Activated CD8-positive, alpha-beta memory T cell treated with anti-CD3 and anti-CD28 coated beads, Interleukin-2, amount 10 ng/mL, durations not matched to agents 7 days and 5 days (primary cell): Measurements from ENCODE around the gene ASB7. TPM values are rescaled to one million over a fixed set of nuclear protein-coding genes. Genes with fewer than 3 reads are reported as not detected.

Experiments used
- ATAC-seq: fragments of 150-1000 bp; cut with Tn5 transposase; one replicate; pipeline ENCODE4 v1.10.0; 2021; ENCODE audit warnings: moderate library complexity
- CTCF ChIA-PET: fragments of 350-600 bp; sonication (Branson Sonifier 250); formaldehyde crosslinking; loops from one replicate; lab custom pipeline; 2021; ENCODE audit warnings: antibody characterized with exemption; lab: Charles Lee
- DNase-seq: peaks from one replicate; pipeline ENCODE4 v3.0.0-alpha.2; 2020
- H3K27ac Mint-ChIP-seq: one replicate; pipeline ENCODE4 v1.8.0; 2021; ENCODE audit warnings: mild to moderate bottlenecking, mixed read lengths
- H3K27me3 Mint-ChIP-seq: one replicate; pipeline ENCODE4 v1.8.0; 2021; ENCODE audit warnings: mixed read lengths
- H3K36me3 Mint-ChIP-seq: one replicate; pipeline ENCODE4 v1.8.0; 2021; ENCODE audit warnings: mild to moderate bottlenecking, mixed read lengths
- H3K4me1 Mint-ChIP-seq: one replicate; pipeline ENCODE4 v1.8.0; 2021; ENCODE audit warnings: mixed read lengths
- H3K4me3 Mint-ChIP-seq: one replicate; pipeline ENCODE4 v1.8.0; 2021; ENCODE audit warnings: mild to moderate bottlenecking, moderate library complexity, mixed read lengths
- H3K9me3 Mint-ChIP-seq: one replicate; pipeline ENCODE4 v1.8.0; 2022; ENCODE audit warnings: low read depth, mixed read lengths
- total RNA-seq, 2 experiments: library from RNA; stranded (reverse); gene quantifications; one replicate each; pipeline ENCODE4 v1.2.3, GENCODE V29; 2021

ASB7 gene
- total RNA-seq, 2 experiments from 2014 or later = 17.9 to 22.1 TPM

DNA sequence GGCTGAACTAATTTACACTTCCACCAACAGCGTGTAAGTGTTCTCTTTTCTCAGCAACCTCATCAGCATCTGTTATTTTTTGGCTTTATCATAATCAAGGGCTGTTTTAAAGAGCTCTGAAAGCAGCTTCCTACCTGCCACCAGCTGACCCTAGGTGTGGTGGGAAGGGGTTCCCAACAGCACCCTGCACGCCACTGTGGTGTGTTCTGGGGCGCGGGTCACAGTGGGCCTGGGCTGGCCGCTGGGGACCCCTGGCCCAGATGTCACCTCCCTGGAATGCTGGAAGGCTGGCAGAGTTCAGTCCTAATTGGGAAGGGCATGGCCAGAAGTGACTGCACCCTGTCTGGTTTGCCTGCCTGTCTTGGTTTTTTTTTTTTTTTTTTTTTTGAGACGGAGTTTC is 82.2 kb downstream of the ASB7 start:
- Mint-ChIP-seq H3K27me3 (peaks cover 10% of the 10 kb centered on the region), H3K4me1 (no peaks in the 10 kb centered on the region), H3K27ac (no peak overlapping the region), H3K9me3 (no peaks in the 10 kb centered on the region), H3K4me3 (no peak overlapping the region), H3K36me3 (no peaks in the 10 kb centered on the region)
- CTCF ChIA-PET = no interaction called here
- DNase-seq = no peak
- ATAC-seq = no peak

DNA sequence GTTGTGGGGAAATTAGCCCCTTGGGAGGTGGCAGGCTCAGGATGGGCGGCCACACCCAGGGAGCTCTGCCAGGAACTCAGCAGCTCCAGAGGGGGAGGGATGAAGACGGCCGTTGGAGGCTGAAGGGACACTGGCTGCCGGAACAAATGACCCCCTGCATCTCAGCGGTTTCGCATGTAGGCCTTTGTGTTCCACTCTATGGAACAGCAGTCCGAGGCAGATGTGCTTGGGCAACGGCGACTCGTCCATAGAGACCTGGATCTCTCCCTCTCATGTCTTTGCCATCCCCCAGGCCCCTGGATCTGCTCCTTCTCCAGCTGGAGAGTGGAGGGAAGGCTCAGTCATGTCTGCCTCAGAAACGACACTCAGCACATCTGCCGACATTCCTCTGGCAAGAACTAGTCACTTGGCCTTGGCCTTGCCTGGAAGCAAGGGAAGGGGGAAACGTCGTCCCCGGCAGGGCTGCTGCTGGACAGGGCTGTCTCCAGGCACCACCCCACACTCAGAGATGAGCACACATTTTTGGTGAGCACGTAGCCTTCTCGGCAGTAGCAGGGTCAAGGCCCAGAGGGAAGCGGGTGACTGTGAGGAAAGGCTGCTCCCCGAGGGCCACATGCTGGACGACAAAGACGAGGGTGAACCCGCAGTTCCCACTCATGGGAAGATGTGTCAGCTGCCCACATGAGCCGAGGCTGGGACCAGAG is 83.8 kb downstream of the ASB7 start:
- DNase-seq (no peak), ATAC-seq (no peak)
- Mint-ChIP-seq H3K27me3 (peaks cover 10% of the 10 kb centered on the region), H3K36me3 (no peaks in the 10 kb centered on the region), H3K9me3 (no peaks in the 10 kb centered on the region), H3K4me3 (no peak overlapping the region), H3K4me1 (no peaks in the 10 kb centered on the region), H3K27ac (no peak overlapping the region)
- CTCF ChIA-PET = no interaction called here

DNA sequence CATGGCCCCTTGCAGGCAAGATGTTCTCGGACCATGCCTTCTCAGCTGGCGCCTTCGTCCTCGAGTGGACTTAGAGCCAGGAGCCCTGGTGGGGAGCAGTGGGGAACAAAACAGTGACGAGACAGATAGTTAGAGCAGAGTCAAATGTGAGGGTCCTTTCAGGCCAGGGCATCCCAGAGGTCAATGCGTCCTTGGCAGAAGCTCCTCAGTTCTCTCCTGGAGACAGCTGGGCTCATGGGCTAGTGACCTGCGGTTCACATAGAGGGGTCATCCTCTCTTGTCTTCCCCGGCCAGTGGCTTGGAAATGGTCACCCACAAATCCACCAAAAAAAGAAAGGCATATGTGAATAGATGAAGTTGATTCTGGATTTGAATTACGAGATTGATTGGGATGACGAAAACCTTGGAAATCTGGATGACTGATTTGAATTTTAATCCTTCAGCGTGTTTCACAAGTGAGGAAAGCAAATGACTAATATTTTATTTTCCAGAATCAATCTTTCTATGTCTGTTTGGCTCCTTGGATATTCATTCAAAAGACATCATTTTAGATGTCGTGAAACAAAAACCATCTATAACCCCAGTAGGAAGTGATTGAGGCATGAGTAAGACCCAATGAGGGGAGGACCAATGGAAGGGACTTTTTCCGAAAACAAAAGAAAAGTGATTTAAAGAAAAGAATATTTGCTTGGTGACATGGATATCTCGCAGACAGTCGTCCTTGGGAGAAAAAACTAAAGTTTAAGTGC is 84.5 kb downstream of the ASB7 start:
- H3K4me1 Mint-ChIP-seq = no peaks in the 10 kb centered on the region
- DNase-seq = no peak
- CTCF ChIA-PET = no interaction called here
- no peak overlapping the region for H3K27ac Mint-ChIP-seq
- no peak for ATAC-seq
- no peaks in the 10 kb centered on the region for H3K9me3 Mint-ChIP-seq
- H3K4me3 Mint-ChIP-seq = no peak overlapping the region
- peaks cover 10% of the 10 kb centered on the region for H3K27me3 Mint-ChIP-seq
- no peaks in the 10 kb centered on the region for H3K36me3 Mint-ChIP-seq

DNA sequence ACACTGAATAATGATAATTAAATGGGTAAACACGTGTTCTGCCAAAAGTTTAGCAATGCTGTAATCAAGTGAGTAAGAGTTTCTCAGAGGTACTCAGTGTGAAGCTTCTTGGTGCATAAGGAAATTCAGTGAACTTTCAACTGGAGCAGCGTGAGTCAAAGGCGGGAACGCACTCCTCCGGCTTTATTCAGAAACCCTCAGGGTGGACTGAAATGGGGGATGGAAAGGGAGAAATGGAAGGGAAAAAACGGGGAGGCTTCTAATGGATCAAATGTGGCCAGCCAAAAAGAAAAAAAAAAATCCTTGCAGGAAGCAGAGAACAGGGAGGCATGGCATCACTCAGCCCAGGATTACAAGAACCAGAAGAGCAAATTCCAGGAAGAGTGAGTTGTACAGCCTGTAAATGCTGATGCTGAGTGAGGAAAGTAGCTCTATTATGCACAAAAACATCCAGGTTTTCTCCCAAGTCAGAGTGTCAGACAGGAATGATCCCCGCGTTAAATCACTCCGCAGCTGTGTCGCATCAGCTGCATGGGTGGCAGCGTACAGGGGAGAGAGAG is 85.3 kb downstream of the ASB7 start:
- ATAC-seq (no peak), DNase-seq (no peak)
- peaks cover 10% of the 10 kb centered on the region for H3K27me3 Mint-ChIP-seq
- H3K27ac Mint-ChIP-seq = no peak overlapping the region
- H3K4me1 Mint-ChIP-seq = no peaks in the 10 kb centered on the region
- no peaks in the 10 kb centered on the region for H3K9me3 Mint-ChIP-seq
- no peaks in the 10 kb centered on the region for H3K36me3 Mint-ChIP-seq
- H3K4me3 Mint-ChIP-seq = no peak overlapping the region
- CTCF ChIA-PET = no interaction called here

DNA sequence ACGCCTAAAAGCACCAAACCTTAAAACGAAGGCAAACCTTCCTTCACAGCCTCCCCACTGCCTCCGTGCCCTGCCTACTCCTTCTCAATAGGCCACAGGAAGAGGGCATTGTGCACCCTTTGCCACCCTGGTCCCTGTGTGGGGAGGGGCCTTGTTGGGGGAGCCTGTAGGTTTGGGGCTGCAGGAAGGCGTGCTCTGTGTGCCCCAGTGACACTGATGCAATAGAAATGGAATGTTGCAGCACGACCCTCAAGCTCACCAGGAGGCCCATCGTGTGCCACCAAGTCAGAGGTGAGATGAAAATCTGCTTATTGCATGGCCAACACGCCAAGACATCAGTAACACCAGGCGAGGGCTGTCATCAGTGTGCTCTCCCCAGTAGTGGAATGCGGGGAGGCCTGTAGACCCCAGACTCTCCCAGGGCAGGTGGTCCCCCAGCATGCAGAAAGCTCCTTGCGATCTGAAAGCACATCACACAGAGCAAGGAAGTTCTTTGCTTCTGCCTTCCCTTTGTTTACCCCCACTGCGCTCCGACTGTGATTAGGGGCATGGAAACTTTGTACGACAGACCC is 86.2 kb downstream of the ASB7 start:
- CTCF ChIA-PET = no interaction called here

DNA sequence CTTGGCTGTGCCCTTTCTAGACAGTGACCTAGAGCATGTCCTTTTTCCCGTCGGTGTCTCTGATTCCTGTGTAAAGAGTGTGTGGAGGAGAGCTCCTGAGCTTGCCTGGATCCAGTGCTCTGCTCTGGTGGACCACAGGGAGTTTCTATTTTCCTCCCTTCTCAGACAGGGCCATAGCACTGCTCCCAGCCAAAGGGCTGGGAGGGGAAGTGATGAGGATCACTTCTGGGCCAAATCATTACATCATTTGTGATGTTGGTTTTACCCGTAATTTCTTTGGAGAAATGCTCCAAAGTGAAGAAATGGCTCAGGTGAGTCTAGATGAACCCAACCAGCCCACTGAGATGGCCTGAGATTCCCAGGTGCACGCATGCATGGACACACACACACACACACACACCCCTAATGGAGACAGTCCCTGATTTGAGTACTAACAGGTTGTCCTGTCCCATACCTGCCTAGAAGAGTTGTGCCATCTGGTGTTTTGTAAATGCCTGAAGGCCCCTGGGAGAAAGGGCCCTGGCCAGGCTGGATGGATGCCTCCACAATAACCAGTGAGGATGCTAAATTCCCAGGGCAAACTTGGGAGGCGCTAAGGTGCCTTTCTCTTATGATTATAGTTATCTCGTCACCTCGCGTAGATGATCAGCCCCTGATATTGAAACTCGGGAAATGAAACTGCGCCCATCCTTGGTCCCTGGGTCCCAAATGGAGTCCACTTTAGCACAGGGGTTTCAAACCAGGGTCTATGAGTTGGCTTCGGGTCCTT is 86.9 kb downstream of the ASB7 start:
- no peaks in the 10 kb centered on the region for H3K36me3 Mint-ChIP-seq
- no peak overlapping the region for H3K27ac Mint-ChIP-seq
- DNase-seq (no peak), ATAC-seq (no peak)
- H3K4me1 Mint-ChIP-seq = no peaks in the 10 kb centered on the region
- H3K4me3 Mint-ChIP-seq = no peak overlapping the region
- CTCF ChIA-PET = no interaction called here
- H3K9me3 Mint-ChIP-seq = no peaks in the 10 kb centered on the region
- H3K27me3 Mint-ChIP-seq = peaks cover 13% of the 10 kb centered on the region

More for the DNA sequence above, 86.2 kb downstream of the ASB7 start:
- Mint-ChIP-seq H3K36me3 (no peaks in the 10 kb centered on the region), H3K9me3 (no peaks in the 10 kb centered on the region), H3K27me3 (peaks cover 12% of the 10 kb centered on the region), H3K4me3 (no peak overlapping the region), H3K4me1 (no peaks in the 10 kb centered on the region), H3K27ac (no peak overlapping the region)
- ATAC-seq (no peak), DNase-seq (no peak)

DNA sequence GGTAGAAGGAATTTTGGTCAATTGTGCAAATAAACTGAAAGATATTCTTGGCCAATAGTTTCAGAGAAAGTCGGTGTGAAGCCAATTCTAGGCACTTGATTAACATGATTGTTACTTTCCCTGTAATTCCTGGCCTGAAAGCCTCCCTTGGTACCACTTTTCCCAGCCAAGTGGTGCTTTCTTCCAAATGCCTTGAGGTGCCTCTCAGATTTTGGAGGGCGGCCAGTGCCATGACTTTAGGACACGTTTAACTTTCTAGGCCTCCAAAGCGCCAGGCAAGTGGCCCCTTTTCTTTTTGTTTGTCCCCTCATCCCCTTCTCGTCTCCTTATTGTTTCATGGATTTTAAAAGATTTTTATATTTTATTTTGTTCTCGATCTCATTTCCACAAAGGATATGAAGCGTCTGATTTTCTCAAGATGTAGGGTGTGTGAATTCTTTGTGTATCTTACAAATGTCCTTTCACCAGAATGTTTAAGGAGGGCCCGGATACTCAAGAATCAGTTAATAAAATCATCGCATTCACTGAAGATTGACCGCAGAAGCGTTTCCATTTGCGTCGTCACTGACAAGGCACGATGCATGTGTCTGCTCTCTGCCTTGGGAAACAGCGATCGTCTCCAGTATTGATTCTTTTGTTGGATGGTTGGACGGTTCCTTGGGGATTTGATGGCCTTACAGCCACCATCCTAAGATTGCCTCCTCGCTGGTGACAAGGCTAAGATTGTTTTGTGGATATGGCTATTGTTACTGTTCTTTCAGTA is 87.8 kb downstream of the ASB7 start:
- no peaks in the 10 kb centered on the region for H3K36me3 Mint-ChIP-seq
- H3K4me3 Mint-ChIP-seq = no peak overlapping the region
- H3K4me1 Mint-ChIP-seq = no peaks in the 10 kb centered on the region
- CTCF ChIA-PET = no interaction called here
- no peak for ATAC-seq
- H3K9me3 Mint-ChIP-seq = no peaks in the 10 kb centered on the region
- no peak overlapping the region for H3K27ac Mint-ChIP-seq
- peaks cover 13% of the 10 kb centered on the region for H3K27me3 Mint-ChIP-seq
- no peak for DNase-seq

DNA sequence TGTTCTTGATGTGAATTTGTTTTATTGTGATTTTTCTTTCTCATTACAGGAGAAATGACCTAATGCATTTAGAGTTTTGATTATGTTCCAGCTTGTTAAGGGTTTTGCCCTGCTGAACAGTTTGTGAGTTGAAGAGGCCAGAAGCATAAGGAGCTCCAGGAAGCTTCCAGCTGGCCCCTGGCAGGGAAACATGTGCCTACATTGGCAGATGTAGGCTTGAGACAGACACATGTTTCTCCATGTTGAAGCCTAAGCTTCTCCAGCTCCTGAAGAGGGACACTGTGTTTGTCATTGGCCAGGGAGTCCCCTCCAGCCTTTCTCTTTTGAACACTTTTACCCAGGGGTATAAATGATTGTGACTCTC is 88.4 kb downstream of the ASB7 start:
- DNase-seq (no peak), ATAC-seq (no peak)
- CTCF ChIA-PET = no interaction called here
- Mint-ChIP-seq H3K9me3 (no peaks in the 10 kb centered on the region), H3K4me1 (no peaks in the 10 kb centered on the region), H3K27ac (no peak overlapping the region), H3K4me3 (no peak overlapping the region), H3K27me3 (peaks cover 17% of the 10 kb centered on the region), H3K36me3 (no peaks in the 10 kb centered on the region)

DNA sequence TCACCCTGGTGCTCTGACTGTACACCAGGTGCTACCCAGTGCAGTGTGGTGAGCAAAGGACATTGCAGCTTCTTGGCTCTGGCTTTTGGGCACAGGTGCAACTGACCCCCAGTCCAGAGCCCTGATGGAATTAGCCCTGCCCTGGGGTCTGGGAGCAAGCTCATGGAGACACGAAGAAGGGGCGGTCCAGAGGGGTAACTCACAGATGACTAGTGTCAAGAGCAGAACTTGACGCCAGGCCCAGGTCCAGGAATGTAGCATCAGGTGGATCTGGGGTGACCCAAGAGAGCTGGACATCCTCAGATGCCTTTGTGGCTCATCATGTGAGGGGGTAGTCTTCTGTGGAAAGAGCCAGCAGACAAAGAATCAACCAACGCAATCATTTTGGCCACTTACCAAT is 88.9 kb downstream of the ASB7 start:
- H3K4me1 Mint-ChIP-seq = no peaks in the 10 kb centered on the region
- H3K27me3 Mint-ChIP-seq = peaks cover 22% of the 10 kb centered on the region
- no peaks in the 10 kb centered on the region for H3K36me3 Mint-ChIP-seq
- H3K27ac Mint-ChIP-seq = no peak overlapping the region
- H3K4me3 Mint-ChIP-seq = no peak overlapping the region
- ATAC-seq (no peak), DNase-seq (no peak)
- CTCF ChIA-PET = no interaction called here
- no peaks in the 10 kb centered on the region for H3K9me3 Mint-ChIP-seq

DNA sequence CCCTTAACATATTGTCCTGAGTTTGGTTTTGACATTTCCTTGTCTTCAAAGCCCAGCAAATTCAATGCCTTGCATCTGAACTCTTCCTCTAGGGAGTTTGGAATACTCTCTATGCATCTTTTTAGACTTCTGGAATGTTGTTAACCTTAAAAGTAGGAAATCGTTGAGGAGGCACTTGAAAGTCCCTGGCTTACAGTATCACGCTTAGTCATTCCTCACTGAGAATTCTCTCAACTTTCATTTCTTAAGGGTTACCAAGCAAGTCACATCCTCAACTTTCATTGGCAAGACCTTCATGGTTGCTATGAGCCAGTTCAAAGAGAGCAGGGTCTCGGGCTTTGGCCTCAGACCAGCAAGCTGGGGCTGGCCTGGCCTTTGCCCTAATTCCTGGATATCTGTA is 89.9 kb downstream of the ASB7 start:
- Mint-ChIP-seq H3K27ac (no peak overlapping the region), H3K9me3 (no peaks in the 10 kb centered on the region), H3K4me3 (no peak overlapping the region), H3K36me3 (no peaks in the 10 kb centered on the region), H3K27me3 (peaks cover 31% of the 10 kb centered on the region), H3K4me1 (no peaks in the 10 kb centered on the region)
- ATAC-seq (no peak), DNase-seq (no peak)
- CTCF ChIA-PET = no interaction called here

DNA sequence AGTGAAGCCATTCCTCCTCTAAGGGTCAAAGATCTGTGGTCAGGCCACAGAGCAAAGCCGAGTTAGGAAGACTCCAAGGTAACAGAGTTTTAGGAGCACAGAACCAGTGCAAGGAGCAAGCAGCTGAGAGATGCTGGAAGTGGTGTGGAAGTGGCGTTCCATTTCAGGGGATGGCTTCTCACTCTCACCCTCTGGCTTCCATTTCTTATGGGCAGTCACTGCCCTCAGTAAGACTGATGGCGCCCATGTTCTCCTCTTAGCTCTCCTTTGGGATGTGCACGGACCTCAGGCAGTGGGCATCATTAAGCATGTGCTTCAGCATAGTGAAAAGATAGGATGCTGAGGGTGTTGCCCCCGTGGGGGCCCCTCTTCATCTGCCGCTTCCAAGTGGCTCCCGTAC is 90.3 kb downstream of the ASB7 start:
- Mint-ChIP-seq H3K4me3 (no peak overlapping the region), H3K27ac (no peak overlapping the region), H3K9me3 (no peaks in the 10 kb centered on the region), H3K36me3 (no peaks in the 10 kb centered on the region), H3K4me1 (no peaks in the 10 kb centered on the region), H3K27me3 (peaks cover 29% of the 10 kb centered on the region)
- DNase-seq = no peak
- CTCF ChIA-PET = no interaction called here
- no peak for ATAC-seq

DNA sequence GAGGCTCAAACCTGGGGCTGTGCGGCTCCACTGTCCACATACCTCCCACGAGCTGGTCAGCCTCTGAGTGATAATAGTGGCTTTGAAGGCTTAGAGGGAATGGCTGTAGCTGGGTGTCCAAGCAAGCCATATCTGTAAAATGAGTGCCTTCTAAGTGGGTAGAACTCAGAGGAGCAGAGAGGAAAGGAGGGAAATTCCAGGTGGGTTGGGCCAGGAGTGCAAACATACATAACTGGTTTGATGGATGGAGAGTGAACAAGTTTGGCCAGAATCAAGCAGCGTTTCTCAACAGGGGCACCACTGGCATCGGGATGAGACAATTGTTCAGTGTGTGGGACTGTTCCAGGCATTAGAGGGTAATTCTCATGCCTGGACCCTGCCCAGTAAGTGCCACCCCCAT is 91.1 kb downstream of the ASB7 start:
- no peaks in the 10 kb centered on the region for H3K4me1 Mint-ChIP-seq
- no peak for DNase-seq
- no peak for ATAC-seq
- H3K4me3 Mint-ChIP-seq = no peak overlapping the region
- no peaks in the 10 kb centered on the region for H3K9me3 Mint-ChIP-seq
- H3K27ac Mint-ChIP-seq = no peak overlapping the region
- CTCF ChIA-PET = no interaction called here
- H3K27me3 Mint-ChIP-seq = peaks cover 32% of the 10 kb centered on the region
- H3K36me3 Mint-ChIP-seq = no peaks in the 10 kb centered on the region
